ENCODE measurements around the gene TSPAN14.
"Not testable (repeated sequence)": the region's sequence is repeated elsewhere in the genome, so short reads cannot be mapped to it uniquely, and the experiment has no call there.

TSPAN14 gene

GRCh38 chr10:80543319-80543672 lies 89.2 kb downstream of the TSPAN14 start:
- not testable (repeated sequence) for DNase-seq (ENCODE audit: low read depth)

- DNase-seq (ENCODE audit: low read depth), result no peak
These were observed 90.3 kb downstream of the TSPAN14 start for GRCh38 chr10:80544316-80544953.

DNA sequence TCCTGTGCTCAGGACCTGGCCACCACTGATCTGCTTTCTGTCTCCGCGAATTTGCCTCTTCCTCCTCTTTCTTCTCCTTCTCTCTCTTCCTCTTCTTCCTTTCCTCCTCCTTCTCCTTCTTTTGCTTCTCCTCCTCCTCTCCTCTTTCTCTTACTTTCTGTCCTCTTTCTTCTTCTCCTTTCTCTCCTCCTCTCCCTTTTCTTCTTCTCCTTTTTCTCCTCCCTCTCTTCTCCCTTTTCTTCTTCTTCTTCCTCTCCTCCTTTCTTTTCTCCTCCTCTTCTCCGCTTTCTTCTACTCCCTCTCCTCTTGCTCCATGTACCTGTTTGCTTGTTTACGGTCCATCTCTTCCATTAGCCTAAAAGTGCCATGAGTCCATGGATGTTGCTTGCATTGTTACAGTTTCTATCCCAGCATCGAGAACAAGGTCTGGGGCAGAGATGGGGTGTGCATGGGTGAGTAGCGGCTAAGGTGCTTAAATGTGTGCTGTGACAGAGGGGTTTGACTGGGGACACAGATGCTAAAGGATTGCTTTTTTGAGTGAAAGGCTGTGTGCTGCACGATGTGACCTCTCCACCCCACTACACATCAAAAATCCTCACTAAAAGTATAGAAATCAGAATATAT lies 91.3 kb downstream of the TSPAN14 start:
- DNase-seq (ENCODE audit: low read depth), result no peak

DNA sequence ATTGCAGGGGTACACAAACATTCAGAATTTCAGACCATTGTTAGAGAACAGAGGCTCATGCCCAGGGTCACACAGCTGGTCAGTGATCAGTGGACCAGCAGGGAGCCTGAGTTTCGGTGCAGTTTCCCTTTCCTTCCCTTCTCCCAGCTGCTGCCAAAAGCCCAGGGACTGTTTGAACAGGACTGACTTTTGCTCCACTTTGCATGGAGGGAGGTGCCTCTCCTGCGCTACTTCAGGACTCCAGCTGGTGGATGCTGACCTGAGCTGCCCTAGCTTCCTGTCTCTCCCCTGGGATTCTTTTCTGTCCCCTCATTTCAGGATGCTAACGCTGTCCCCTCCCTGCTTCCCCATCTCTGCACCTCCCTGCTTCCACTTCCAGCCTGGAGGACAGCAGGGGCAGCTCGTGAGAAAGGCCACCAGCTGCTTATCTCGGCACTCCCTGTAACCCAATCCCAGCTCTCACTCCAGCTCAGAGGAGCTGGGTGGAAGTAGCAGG lies 98.1 kb downstream of the TSPAN14 start:
- DNase-seq (ENCODE audit: low read depth), result no peak

DNA sequence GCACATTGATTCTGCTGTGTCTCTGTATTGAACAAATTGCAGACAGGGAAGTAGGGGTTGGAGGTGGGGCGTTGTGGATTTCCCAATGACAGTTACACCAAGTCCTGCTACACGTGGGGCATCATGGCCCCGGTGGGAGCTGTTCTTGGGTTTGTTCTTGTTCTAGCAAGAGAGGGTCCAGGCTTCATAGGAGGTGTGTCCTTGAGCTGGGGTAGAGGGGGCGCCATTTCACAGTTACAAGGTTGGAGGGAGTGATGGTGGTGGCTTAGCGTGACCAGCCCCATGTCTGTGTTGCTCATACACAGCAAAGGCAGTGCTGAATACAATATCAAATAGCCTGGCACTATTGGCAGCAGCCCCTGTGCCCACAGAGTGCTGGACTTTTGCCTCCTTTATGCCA lies 99.3 kb downstream of the TSPAN14 start:
- no peak for DNase-seq (ENCODE audit: low read depth)

DNA sequence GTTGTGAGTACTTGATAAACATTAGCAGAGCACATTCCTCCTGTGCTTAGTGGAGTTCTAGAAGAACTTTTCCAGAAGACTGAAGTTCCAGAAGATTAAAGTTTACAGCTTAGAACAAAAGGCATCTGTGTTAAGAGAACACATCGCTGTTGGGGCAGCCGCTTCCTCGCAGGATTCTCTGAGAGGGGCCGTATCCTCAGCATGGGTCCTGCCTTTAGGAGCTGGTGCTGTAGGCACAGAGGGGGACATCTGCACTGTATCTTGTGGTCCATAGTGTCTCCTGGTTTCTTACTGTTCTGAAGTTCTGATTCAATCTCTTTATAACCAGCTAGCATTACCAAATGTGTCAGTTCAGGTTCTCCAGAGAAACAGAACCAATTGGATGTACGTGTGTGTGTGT lies 99.9 kb downstream of the TSPAN14 start:
- no peak for DNase-seq (ENCODE audit: low read depth)

DNA sequence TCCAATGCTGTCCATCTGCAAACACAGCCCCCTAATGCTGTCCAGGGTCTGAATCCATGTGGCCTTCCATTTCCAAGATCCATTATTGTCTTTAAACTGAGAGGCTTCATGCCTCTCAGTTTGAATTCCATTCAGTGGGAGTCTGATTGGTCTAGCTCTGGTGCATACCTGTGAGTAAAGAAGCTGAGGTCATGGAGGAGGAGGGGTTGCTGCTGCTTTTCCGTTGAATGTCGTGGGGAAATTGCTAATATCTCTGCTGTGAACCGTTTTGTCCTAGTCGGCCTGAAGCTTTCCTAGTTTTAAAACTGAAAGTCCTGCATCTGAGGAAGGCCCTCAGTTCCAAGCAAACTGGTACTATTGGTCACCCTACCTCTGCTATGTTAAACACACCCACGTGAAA lies 101.3 kb downstream of the TSPAN14 start:
- no peak for DNase-seq (ENCODE audit: low read depth)

DNA sequence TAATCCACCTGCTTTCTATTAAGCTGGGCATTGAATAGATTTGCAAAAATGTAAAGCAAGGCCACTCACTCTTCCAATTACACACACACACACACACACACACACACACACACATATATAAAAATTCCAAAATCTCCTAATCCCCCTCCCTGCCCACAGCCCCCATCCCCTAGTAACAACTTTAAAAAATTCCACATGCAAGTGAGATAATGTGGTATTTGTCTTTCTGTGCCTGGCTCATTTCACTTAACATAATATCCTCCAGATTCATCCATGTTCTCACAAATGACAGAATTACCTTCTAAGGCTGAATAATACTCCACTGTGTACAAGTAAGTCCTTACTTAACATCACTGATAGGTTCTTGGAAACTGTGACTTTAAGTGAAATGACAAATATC lies 107.8 kb downstream of the TSPAN14 start:
- no peak for DNase-seq (ENCODE audit: low read depth)

DNA sequence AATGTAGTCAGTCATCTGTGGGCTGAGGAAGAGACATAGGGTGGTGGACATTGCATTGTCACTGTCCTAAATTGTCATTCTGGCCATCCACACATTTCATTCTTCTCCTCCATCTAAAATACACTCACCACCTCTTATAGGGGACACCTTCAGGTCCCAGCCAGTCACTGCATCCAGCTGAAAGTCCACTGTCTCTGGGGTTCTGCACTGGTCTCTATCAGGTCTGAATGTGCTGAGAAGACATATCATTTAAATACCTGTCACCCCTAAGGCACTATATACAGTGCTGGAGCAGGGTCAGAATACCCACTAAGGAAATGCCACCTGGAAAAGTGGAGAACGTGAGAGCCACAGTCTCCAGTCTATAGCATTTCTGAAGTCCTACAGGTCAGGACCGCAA lies 113.2 kb downstream of the TSPAN14 start:
- no peak for DNase-seq (ENCODE audit: low read depth)

DNA sequence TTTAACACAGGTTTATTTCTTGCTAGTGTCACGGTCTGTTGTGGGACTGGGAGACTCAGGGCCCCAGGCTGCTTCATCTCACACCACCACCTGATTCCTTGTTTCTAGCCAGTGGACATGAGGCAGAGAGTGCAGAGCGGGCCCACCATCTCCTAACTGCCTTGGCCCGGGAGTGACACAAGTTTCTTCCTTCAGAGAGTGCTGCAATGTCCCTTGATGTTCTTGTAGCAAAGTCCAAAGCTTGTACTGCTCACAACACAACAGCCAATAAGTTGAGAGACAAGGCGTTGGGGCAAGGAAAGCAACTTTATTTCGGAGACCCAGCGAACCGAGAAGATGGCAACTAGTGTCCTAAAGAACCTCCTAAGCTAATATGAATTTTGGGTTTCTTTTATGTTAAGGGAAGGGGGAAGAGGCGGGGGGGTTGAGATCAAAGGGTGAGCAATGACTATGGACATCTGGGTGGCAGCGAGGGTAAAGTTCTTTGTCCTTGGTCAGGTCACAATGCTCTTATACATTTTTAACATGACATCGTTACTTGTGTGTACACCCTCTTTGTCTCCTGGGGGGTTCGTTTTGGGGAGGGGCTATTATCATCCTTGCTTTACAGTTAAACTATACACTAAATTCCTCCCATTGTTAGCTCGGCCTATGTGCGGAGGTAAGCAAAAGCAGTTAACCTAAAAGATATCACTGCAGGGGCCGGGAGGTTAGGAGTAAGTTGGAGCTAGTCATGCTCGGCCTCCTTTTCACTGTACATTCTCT lies 115.2 kb downstream of the TSPAN14 start:
- DNase-seq (ENCODE audit: low read depth), result no peak

DNA sequence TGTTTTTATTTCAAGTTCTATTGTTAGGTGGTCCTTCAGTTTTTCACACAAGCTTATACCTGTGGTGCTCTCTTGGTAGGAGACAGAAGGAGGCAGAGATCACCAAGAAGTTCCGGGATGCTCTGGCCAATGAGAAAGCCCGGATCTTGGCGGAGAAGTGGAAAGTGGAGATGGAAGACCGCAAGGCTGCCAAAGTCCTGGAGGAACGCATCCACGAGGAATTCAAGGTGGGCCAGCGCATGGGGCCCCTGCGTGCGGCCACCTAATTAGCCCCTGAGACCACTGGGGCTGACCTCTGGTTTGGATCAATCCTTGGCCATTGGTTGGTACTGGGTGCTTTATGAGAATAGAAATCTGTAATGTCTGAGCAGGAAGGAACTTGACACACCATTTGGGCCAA lies 117.2 kb downstream of the TSPAN14 start:
- DNase-seq (ENCODE audit: low read depth), result no peak

- no peak for DNase-seq (ENCODE audit: low read depth)
These were observed 125.2 kb downstream of the TSPAN14 start for GRCh38 chr10:80579181-80579763.

DNA sequence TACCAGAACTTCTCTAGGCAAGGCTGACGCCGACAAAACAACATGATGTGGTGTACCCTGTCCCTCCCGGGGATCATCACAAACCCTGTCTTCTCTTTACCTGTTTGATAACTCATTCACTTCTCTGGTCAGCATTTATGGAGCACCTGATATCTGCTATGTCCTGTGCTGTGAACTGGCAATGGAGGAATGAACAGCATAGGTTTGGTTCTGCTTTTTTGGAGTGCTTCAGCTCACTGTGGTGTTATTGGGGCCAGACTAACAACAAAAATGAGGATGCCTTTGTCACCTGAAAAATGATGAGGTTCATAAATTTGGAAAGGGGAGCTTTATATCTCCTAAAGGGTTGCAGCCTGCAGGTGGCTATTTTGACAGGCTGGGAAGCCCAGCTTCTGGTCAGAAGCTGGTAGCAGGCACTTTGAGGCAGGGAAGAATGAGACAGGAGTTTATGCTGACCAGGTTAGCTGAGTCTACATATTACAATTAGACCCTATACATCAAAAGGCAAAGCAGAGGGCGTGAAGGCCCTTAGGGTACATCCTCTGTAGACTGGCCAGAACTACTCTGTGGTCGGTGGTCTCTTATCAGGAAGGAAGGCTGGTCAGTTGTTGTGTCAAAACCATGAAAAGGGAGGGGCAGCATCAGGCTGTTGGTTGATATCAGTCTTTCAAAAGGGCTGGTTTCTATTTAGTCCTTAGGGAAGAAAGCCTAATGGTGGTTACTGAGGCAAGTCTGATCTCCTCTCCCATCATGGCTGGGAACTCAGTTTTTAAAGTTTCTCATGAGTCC lies 125.9 kb downstream of the TSPAN14 start:
- DNase-seq (ENCODE audit: low read depth), result no peak

- DNase-seq (ENCODE audit: low read depth), result no peak
These were observed 126.7 kb downstream of the TSPAN14 start for GRCh38 chr10:80580638-80581468.

DNA sequence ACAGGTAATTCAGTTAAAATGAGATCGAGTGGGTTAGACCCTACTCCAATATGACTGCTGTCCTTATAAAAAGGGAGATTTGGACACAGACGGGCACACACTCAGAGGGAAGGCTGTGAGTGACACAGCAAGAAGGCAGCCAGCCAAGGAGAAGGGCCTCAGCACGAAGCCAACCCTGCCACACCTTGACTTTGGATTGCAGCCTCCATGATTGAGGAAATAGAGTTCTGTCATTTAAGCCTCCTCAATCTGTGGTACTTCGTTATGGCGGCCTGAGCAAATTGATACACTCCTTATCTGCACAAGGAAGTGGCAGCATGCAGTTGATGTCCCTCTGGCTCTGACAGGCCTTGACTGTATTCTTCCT lies 127.3 kb downstream of the TSPAN14 start:
- no peak for DNase-seq (ENCODE audit: low read depth)

GRCh38 chr10:80582286-80582960 lies 128.3 kb downstream of the TSPAN14 start:
- no peak for DNase-seq (ENCODE audit: low read depth)

Data from stimulated activated CD4-positive, alpha-beta T cell treated with anti-CD3 and anti-CD28 coated beads, Interleukin-2, amount 100 ng/mL, for 4 hours (primary cell).